ENCODE results near the gene CCDC138. TPM values are rescaled to one million over a fixed set of nuclear protein-coding genes. Genes with fewer than 3 reads are reported as not detected.

The CCDC138 gene
- total and polyA plus RNA-seq, 2 of the 13 experiments (the other 11 are each of a cell fraction or from before 2014, with no cell fraction given), result 5.6 to 32.5 TPM

DNA sequence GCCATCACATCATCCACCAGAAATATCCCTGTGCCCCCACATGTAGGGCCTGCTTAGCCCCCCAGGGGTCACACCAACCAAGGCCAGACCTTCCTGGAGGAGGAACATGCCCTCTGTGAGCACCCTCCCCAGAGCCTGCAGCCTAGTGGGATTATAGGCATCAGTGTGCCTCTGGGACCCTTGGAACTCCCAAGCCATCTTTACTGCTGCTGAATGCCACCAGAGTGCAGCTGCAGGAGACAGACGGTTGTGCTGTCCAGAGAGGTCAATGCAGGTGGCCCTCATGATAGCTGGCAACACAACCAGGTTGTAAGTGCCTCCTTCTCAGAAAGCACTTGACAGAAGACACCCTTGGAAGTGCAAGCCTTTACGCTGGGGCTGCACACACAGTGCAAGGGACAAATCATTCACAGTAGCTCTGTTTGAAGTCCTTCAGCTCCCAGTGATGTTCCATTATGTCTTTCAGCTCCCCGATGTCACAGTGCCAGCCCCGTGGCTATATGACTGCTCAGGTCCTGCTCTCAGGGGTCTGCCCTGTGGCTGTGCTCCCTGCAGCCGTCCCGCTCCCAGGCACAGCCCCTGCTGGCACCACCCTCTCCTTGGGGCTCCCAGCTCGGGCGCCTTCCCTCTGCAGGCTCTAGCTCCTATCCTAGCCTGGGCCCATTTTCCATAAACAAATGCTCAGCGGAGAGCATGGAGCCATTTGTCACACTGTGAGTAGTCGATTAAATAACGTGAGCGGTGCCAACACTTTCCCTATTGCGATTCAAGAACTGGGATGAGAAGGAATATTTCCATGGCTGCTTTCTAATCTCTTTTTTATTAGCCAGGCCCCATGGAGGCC is 137.4 kb downstream of the CCDC138 start:
- Histone ChIP-seq H3K79me2 (ENCODE audit: insufficient read depth, low read length) (no peaks in the 10 kb centered on the region), H3K4me3 (replicated peaks in 1 of 3; ENCODE audit: insufficient read depth in 1 of 3, low read depth in 2 of 3, low read length in 3 of 3) (no peak overlapping the region), H3K4me1 (ENCODE audit: insufficient read depth, low read length) (0 out of 2 replicates have a peak, but pooled peaks cover 6% of the 10 kb centered on the region), H3K9me3 (ENCODE audit: low read length) (no peaks in the 10 kb centered on the region), H3K36me3 (replicated peaks in 1 of 2; ENCODE audit: control insufficient read depth in 1 of 2, insufficient read depth in 2 of 2, low read length in 2 of 2) (no peaks in the 10 kb centered on the region), H3K4me2 (ENCODE audit: low read depth, low read length) (no peak overlapping the region), H3K27ac (ENCODE audit: extremely low read length, insufficient read depth, low read length) (no peak overlapping the region), H3K27me3 (ENCODE audit: control insufficient read depth in 1 of 2, insufficient read depth in 2 of 2, low read length in 2 of 2) (peaks cover 7 to 63% of the 10 kb centered on the region in 2 experiments; a peak in 4 of 5 replicates), H2AFZ (ENCODE audit: low read length) (no peak overlapping the region), H4K20me1 (ENCODE audit: insufficient read depth, low read length) (no peaks in the 10 kb centered on the region), H3K9ac (ENCODE audit: insufficient read depth, low read depth, low read length) (no peak overlapping the region)
- DNase-seq (ENCODE audit: low spot score) (no peak), FAIRE-seq (no peak), ATAC-seq (no peak)
- no TSS peak for BruUV-seq (replicated peaks)
- intact Hi-C loops (cut with micrococcal nuclease; ENCODE audit: unreplicated experiment), result no loop called here
- ChIA-PET POLR2A (no interaction called here), CTCF (ENCODE audit: low intra/inter-chr PET ratio, low total read pairs) (no interaction called here)
- TF ChIP-seq ZNF180 (CRISPR knock-in tag; IDR thresholded peaks at IDR 0.05; ENCODE audit: borderline replicate concordance, low read depth) (no peak), HIVEP1 (CRISPR knock-in tag; IDR thresholded peaks at IDR 0.05) (no peak), ZFP1 (CRISPR knock-in tag; IDR thresholded peaks at IDR 0.05) (no peak), ZBTB38 (CRISPR knock-in tag; IDR thresholded peaks at IDR 0.05) (no peak), ZNF431 (CRISPR knock-in tag; IDR thresholded peaks at IDR 0.05; ENCODE audit: borderline replicate concordance, low read depth) (no peak), HNRNPL (IDR thresholded peaks at IDR 0.05; ENCODE audit: low read depth, low read length) (no peak), HHEX (CRISPR knock-in tag; IDR thresholded peaks at IDR 0.05) (no peak)
- TF ChIP-seq, protein P1, sequence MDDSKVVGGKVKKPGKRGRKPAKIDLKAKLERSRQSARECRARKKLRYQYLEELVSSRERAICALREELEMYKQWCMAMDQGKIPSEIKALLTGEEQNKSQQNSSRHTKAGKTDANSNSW (CRISPR knock-in tag; IDR thresholded peaks at IDR 0.05; ENCODE audit: borderline replicate concordance), result no peak
- in situ Hi-C loops (cut with HindIII; ENCODE audit: extremely low pct_ligation_motif_present, low pct_unique_long_range_greater_than_20kb), result no loop called here
- 61% methylated on average over 11 of the region's 13 CpGs for WGBS (ENCODE audit: low lambda C conversion rate)

All from HepG2 (cell line).